GM11168 (cell line): ENCODE results near the gene CRYBG1.

Experiments
- in situ Hi-C: fragments of 300-500 bp; cut with MboI; formaldehyde crosslinking; loops from one replicate; pipeline ENCODE4 v1.12.0; 2022; ENCODE audit warnings: low sequenced_read_pairs; ENCODE audit not compliant: unreplicated experiment

CRYBG1 gene

GRCh38 chr6:106612671-106613416, 252.3 kb downstream of the CRYBG1 start:
- in situ Hi-C loops: no loop called here

- in situ Hi-C loops: no loop called here
These were observed 253.1 kb downstream of the CRYBG1 start for GRCh38 chr6:106613590-106613989.

- in situ Hi-C loops: no loop called here
These were observed 253.6 kb downstream of the CRYBG1 start for GRCh38 chr6:106614166-106614565.

GRCh38 chr6:106614592-106615257, 254.2 kb downstream of the CRYBG1 start:
- in situ Hi-C loops: no loop called here

GRCh38 chr6:106617302-106617701, 256.8 kb downstream of the CRYBG1 start:
- in situ Hi-C loops: no loop called here

GRCh38 chr6:106617857-106618256, 257.3 kb downstream of the CRYBG1 start:
- in situ Hi-C loops: no loop called here

GRCh38 chr6:106618324-106618723, 257.8 kb downstream of the CRYBG1 start:
- in situ Hi-C loops: no loop called here

- in situ Hi-C loops: no loop called here
These were observed 258.7 kb downstream of the CRYBG1 start for GRCh38 chr6:106619223-106619622.

- in situ Hi-C loops: no loop called here
These were observed 260.6 kb downstream of the CRYBG1 start for GRCh38 chr6:106620931-106621672.
